ENCODE data around the gene NLN. TPM values are rescaled to one million over a fixed set of nuclear protein-coding genes. Genes with fewer than 3 reads are reported as not detected.

The NLN gene
- total and polyA plus RNA-seq, 9 of the 15 experiments (the other 6 are each of a cell fraction or from before 2014, with no cell fraction given): 6.9 to 45.2 (median 28.8) TPM

GRCh38 chr5:65873181-65873750 lies 151.3 kb downstream of the NLN start (continued):
- TF ChIP-seq BRF2 (IDR thresholded peaks at IDR 0.05; ENCODE audit: borderline replicate concordance, insufficient read depth, insufficient read length): no peak

GRCh38 chr5:65874241-65874640 lies 152.2 kb downstream of the NLN start:
- Histone ChIP-seq H4K20me1 (replicated peaks; ENCODE audit: control insufficient read depth, insufficient read depth, low read length) (no peaks in the 10 kb centered on the region), H3K4me2 (ENCODE audit: insufficient read depth, low read length) (no peak overlapping the region), H3K9me1 (ENCODE audit: control insufficient read depth, insufficient read depth, low read length) (no peaks in the 10 kb centered on the region), H3K9me3 (replicated peaks; ENCODE audit: control insufficient read depth, insufficient read depth, low read depth, low read length) (no peaks in the 10 kb centered on the region), H3K79me2 (ENCODE audit: control insufficient read depth, insufficient read depth, low read length) (no peaks in the 10 kb centered on the region), H2AFZ (ENCODE audit: low read depth, low read length) (no peak overlapping the region), H3K9ac (ENCODE audit: insufficient read depth in 1 of 2, low read depth in 2 of 2, low read length in 2 of 2) (no peak overlapping the region), H3K4me1 (replicated peaks in 1 of 2; ENCODE audit: control insufficient read depth in 2 of 2, insufficient read depth in 2 of 2, low read length in 2 of 2) (no peaks in the 10 kb centered on the region; a peak in 1 of 5 replicates), H3K4me3 (no peak overlapping the region), H3K27ac (ENCODE audit: extremely low read depth, low read depth, low read length) (no peak overlapping the region), H3K36me3 (ENCODE audit: control insufficient read depth, insufficient read depth, low read length) (no peaks in the 10 kb centered on the region), H3K27me3 (ENCODE audit: control insufficient read depth in 2 of 2, insufficient read depth in 2 of 2, low read length in 2 of 2) (no peaks in the 10 kb centered on the region)
- intact Hi-C loops (cut with micrococcal nuclease) (no loop called here), in situ Hi-C loops (cut with MboI) (no loop called here)
- CTCF ChIA-PET (ENCODE audit: low intra/inter-chr PET ratio): no interaction called here
- WGBS (ENCODE audit: insufficient coverage, low coverage, missing lambda C conversion rate): 31% methylated on average over 3 of the region's 3 CpGs
- DNase-seq (ENCODE audit: extremely low read depth in 1 of 4, low spot score in 3 of 4) (no peak), ATAC-seq (no peak), FAIRE-seq (no peak)
- POLR2A ChIA-PET: no interaction called here
- BruUV-seq (replicated peaks): no TSS peak
- no peak for TF ChIP-seq SMARCA5 (IDR thresholded peaks at IDR 0.05)
- no peak for TF ChIP-seq ZZZ3 (IDR thresholded peaks at IDR 0.05)
- TF ChIP-seq PHF8 (IDR thresholded peaks at IDR 0.05; ENCODE audit: borderline replicate concordance, low read length): no peak
- no peak for TF ChIP-seq SMARCA4 (IDR thresholded peaks at IDR 0.05)
- no peak for TF ChIP-seq DNMT1 (IDR thresholded peaks at IDR 0.05)
- no peak for TF ChIP-seq SAFB (IDR thresholded peaks at IDR 0.05; ENCODE audit: borderline replicate concordance, low read depth, low read length)
- TF ChIP-seq PHB (CRISPR knock-in tag; IDR thresholded peaks at IDR 0.05): no peak
- no peak for TF ChIP-seq MEF2A (IDR thresholded peaks at IDR 0.05; ENCODE audit: control insufficient read depth, low read depth, low read length)
- TF ChIP-seq FOXK2 (conservative IDR thresholded peaks at IDR 0.05 in 1 of 2, IDR thresholded peaks at IDR 0.05 in 1 of 2; ENCODE audit: low read depth in 2 of 2): no peak
- TF ChIP-seq ZKSCAN3 (CRISPR knock-in tag; IDR thresholded peaks at IDR 0.05): no peak
- TF ChIP-seq GTF2A2 (tag; IDR thresholded peaks at IDR 0.05): no peak
- no peak for TF ChIP-seq ZNF780A (CRISPR knock-in tag; IDR thresholded peaks at IDR 0.05)
- TF ChIP-seq ZNF253 (CRISPR knock-in tag; conservative IDR thresholded peaks at IDR 0.05): no peak
- TF ChIP-seq NFRKB (IDR thresholded peaks at IDR 0.05; ENCODE audit: low read depth): no peak
